Astrocyte of the spinal cord (primary cell): ENCODE measurements around the gene ALOX5AP.

ENCODE experiments used
- DNase-seq: peaks from one replicate; pipeline ENCODE4 v3.0.0; 2011; ENCODE audit warnings: low read depth, low spot score
- H3K4me3 ChIP-seq: 2 replicates; pipeline ENCODE4 v1.5.1; 2011; ENCODE audit warnings: low read depth, mild to moderate bottlenecking, low read length, moderate library complexity
- CTCF ChIP-seq: IDR thresholded peaks from 2 replicates; pipeline ENCODE4 v1.5.1; 2012; ENCODE audit warnings: low read depth, mild to moderate bottlenecking, low read length, inconsistent platforms
- in situ Hi-C: cut with HindIII; loops from 2 replicates; pipeline ENCODE4 v1.10.0; 2017; ENCODE audit warnings: low sequenced_read_pairs

Gene ALOX5AP

GRCh38 chr13:30785191-30785850 lies 50.0 kb downstream of the ALOX5AP start:
- no peak for TF ChIP-seq CTCF
- in situ Hi-C loops = no loop called here
- no peak overlapping the region for H3K4me3 ChIP-seq
- no peak for DNase-seq

GRCh38 chr13:30786648-30787047 lies 51.3 kb downstream of the ALOX5AP start:
- no peak overlapping the region for H3K4me3 ChIP-seq
- DNase-seq = no peak
- no peak for TF ChIP-seq CTCF
- in situ Hi-C loops = no loop called here

GRCh38 chr13:30787738-30788525 lies 52.6 kb downstream of the ALOX5AP start:
- TF ChIP-seq CTCF = no peak
- in situ Hi-C loops = no loop called here
- DNase-seq = no peak
- H3K4me3 ChIP-seq = no peak overlapping the region

GRCh38 chr13:30789166-30789862 lies 54.0 kb downstream of the ALOX5AP start:
- H3K4me3 ChIP-seq = no peak overlapping the region
- TF ChIP-seq CTCF = no peak
- in situ Hi-C loops = no loop called here
- DNase-seq = no peak

- no peak for DNase-seq
- no peak overlapping the region for H3K4me3 ChIP-seq
- no peak for TF ChIP-seq CTCF
- in situ Hi-C loops = no loop called here
Observed at GRCh38 chr13:30790592-30790991, 55.2 kb downstream of the ALOX5AP start.

GRCh38 chr13:30791354-30792001 lies 56.1 kb downstream of the ALOX5AP start:
- TF ChIP-seq CTCF = no peak
- no peak overlapping the region for H3K4me3 ChIP-seq
- in situ Hi-C loops = no loop called here
- DNase-seq = peak; percentile 61
